Measurements from ENCODE around the gene VANGL1.

The VANGL1 gene

DNA sequence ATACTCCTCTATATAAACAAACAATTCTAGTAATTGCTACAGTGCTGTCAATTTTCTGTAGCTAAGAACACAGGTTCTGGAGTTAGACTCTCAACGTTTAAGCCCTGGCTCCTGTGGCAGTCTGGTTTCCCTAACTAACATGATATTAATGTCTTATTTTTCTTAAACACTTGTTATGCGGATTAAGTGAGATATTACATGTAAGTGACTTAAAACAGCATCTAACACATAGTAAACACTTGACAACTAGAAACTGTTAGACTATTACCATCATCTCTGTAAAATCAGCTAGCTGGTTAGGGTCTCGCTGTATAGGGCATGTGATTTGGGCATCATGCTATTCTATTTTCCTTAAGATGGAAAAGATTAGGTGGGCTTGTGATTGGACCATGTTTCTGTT lies 2.3 kb downstream of the VANGL1 start:
- DNase-seq: no peak

DNA sequence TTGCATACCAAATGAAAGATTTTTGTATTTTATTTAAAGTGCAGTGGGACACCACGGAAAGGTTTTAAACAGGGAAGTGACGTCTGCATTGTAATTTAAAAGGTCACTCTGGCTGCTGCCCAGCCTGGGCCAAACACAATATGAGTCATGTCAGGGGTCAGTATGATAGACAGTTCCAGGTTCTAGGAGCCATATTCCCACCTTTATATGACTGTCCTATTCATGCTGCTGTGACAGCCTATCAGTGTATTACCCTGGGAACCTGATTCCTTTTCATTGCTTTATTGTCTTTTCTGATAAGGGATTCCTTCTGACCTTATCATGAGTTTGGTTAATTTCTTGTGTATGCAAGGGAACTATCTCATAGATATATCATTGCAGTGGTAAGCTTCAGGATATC lies 5.3 kb downstream of the VANGL1 start:
- DNase-seq: no peak

- DNase-seq: no peak
Measured at GRCh38 chr1:115647507-115647906, 5.7 kb downstream of the VANGL1 start.

GRCh38 chr1:115647919-115648650 lies 6.3 kb downstream of the VANGL1 start:
- DNase-seq: no peak

DNA sequence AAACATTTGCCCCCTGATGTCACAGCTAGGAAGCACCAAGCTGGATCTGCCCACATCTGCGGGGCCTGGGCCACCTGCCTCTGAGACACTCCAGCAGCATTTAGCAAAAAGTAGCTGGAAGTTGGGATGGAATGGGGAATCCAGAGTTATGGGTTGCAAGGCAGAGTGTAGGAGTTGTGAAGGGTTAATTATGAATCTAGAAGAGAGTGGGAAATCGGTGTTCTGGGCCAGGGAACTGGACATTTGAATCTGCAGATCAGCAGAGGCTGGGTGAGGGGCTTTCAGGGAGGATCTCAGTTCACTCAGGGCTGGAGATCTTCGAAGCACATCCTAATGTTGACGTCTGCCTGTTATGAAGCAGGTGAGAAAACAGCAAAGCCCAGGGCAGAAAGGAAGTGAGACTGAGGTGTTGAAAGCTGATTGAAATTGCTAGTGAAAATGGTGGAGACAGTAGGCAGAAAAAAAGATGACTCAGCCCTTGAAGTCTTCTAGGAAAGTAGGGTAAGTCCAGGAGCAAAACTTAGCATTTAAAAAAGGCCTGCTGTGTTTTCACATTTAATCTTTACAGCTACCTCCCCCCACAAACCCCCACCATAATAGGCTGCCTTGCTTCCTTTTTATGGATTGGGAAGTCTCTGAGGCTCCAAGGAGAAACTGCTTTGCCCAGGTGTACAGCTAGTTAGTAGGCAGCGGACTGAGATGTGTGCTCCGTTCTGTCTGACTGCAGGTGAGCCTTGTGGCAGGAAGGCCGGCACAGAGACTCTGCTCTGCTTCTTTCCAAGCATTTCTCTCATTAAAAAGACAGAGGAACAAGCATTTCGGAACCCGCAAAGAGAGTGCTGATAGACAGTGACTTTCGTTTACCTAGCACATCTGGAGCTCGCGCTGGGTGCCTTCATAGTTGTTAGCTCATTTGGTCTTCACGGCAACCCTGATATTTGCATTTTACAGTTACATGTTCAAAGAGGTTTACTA lies 7.2 kb downstream of the VANGL1 start:
- no peak for DNase-seq

DNA sequence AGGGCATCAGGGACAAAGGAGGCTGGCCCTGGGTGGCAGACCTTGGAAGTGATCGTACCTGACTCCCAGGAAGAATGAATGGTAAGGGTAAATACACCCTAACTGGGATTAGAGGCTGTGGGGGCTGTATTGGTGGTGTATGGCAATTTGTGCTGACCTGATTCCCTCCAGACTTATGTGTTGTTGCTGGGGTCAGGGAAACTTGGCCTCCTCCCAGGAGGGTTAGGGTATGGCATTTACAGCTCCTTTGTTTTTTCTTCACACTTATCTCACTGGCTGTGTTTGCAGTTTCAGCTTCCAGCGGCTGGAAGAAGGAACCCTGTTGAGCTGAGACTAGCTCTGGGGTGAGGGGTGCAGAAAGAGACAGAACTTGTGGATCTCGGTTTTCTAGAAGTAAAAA lies 8.2 kb downstream of the VANGL1 start:
- no peak for DNase-seq

DNA sequence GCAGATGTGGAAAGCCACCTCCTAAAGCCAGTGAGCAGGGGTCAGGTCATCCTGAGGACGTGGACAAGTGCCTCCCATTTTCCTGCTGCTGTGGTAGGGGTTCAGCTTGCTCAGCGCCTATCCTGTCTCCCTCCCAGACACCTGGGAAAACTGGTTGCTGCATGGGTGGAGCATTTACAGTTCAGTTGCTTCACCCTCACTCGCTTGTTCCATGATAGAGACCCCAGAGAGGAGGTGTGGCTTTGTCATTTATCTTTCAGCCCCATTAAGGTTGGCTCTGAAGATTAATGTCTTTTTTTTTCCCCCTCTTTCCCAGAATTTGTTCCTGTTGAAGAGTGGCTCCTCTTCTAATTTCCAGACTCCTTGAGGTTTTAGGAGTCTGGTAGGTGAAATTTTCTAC lies 9.2 kb downstream of the VANGL1 start:
- no peak for DNase-seq

- no peak for DNase-seq
Measured at GRCh38 chr1:115651391-115651790, 9.6 kb downstream of the VANGL1 start.

DNA sequence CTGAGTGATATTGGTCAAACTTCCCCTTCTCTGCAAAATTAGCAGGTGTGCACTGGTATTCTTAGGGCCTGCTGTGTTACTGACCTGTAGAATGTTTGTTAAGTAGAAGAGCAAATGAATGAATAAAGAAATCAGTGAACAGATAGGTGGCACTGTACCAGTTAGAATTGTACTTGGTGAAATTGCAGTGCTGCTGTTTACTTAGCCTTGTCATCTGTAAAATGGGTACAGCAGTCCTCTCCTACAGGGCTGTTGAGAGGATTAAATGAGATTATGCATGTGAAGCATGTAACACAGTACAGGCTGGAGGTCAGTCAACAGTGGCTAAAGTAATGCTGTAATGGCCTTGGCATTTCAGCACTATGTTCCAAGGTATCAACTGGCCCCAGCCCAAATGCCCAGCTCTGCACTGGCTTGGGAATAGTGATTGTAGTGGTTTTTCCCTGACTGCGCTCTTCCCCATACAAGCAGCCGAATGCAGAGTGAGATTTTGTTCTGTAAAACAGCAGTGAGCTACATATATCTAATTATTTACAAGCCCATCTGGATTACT lies 10.5 kb downstream of the VANGL1 start:
- no peak for DNase-seq

DNA sequence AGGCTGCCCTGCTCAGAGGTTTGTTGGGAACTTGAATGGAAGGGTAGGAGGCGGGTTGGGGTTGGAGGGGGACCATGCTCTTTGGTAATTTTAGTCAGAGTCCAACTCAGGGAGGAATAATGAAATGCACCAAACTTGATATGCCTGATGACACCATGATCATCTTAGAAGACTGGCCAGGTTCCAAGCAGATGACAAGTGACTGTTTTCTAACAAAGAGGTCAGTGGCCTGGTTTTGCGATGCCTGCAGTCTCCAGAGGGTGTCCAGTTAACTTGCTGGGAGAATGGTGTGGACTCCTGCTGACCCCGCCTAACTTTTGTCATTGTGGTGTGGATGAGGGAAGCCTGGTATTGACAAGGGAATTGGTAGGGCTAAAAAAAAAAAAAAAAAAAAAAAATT lies 12.4 kb downstream of the VANGL1 start:
- DNase-seq: no peak

- no peak for DNase-seq
Measured at GRCh38 chr1:115654663-115655305, 13.0 kb downstream of the VANGL1 start.

DNA sequence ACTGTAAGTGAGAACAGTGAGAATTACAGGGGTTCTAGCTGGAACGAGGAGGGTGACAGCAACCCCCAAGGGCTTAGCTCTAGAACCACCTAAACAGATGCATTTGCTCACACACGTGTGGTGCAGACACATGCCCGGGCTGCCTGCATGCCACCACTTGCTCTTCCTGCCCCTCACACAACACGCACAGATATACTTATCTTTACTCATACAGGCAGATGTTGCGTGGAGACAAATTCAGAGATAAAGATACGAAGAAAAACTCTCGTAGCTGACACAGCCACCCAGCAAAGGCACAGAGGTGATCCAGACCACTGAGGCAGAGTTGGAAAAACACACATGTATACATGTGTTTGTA lies 13.5 kb downstream of the VANGL1 start:
- DNase-seq: peak; percentile 74

DNA sequence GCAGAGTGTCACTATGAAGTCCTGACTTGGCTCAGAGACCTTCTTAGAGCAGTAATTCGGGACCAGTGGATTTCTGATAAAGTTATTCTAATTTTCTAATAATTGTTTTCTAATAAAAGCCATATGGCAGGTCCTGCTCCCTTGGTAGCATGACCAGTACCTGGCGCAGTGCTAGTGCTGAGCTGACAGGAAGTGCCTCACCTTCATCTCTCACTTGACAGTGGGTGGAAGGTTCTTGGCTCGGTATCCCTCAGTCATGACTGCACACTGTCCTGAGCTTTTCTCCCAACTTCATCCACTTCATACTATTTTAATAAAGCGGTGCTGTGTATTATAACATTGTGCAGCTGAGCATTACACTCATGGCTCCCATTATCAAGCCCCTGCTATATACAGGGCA lies 14.1 kb downstream of the VANGL1 start:
- DNase-seq: no peak

DNA sequence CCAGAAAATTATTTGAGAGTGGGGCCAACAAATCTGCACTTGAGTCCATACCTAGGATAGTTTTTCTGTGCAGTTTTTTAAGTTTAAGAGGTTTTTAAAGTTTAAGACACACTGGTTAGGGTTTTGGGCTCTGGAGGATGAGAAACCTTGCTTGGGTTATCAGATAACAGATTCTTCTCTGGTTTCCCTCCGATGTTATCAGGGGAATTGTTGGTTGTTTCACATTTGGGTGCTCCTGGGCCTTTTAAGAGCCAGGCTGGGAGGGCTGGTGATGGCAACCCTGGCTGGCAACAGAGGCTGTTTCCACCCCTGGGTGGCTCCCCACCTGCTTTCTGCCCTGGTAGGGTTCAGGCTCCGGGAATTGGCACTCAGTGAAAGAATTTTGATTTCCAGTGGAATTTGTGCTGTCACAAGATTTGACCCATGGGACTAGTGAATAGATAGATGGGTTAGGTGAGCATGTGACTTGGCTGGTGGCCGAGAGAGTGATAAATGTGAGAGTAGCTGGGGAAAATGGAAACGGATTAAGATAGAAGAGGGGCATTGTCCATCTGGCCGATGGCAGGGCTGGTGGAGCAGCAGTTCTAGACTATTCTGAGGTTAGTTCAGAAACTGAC lies 14.8 kb downstream of the VANGL1 start:
- DNase-seq: no peak

DNA sequence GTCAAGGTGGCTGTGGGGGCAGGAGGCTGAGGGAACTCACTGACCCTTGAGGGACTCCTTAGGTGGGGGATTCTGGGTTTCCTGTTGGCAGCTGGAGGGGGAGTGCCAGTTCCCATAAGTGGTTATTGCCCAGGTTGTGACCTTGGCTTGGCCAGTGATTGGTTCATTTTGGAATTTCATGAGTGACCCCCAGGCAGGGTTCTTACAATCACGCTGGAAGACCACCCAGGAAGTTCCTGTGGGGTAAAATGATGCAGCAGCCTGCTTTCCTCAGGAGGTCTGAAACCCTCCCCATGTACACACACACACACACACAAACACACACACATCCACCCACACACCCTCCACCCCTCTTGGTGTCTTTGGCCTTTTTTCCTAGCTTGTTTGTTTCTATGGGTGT lies 16.9 kb downstream of the VANGL1 start:
- DNase-seq: no peak

- DNase-seq: no peak
Measured at GRCh38 chr1:115660151-115660550, 18.4 kb downstream of the VANGL1 start.

- no peak for DNase-seq
Measured at GRCh38 chr1:115661157-115661556, 19.4 kb downstream of the VANGL1 start.

GRCh38 chr1:115665319-115666096 lies 23.7 kb downstream of the VANGL1 start:
- DNase-seq: no peak

DNA sequence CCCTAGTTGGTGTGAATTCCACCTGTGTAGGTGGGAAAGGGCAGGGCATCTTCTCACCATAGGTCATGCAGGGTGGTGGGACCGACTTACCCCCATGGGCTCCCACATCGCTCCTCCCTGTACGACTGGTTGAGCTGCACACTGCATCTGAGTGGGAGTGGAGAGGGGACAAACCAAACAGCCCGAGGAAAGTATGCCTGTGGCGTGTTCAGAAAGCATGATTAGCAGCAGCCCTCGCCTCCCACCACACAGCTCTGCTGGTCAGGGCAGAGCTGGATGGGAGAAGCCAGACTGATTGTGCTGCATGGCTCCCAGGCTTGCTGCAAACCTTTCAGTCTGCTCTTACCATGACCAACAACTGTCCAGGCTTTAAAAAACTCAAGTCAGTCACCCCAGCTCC lies 24.4 kb downstream of the VANGL1 start:
- DNase-seq: no peak

DNA sequence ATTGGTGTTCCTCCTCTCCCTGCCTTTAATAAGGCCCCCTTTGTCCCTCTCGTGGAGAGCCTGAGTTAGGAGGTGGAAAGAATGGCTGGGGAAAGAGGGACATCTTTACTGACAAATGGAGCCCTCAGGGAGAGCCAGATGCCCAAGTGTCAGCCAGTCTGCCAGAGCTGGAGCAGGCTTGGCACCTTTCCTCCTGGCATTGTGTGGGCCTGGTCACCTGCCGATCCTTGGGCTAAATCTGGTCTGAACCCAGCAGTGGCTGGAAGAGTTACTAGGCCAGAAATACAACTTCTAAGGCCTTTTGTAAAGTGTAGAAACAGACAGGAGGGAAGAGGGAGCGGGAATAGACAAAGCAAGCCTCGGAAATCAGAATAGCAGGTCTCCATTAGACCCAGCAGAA lies 24.9 kb downstream of the VANGL1 start:
- DNase-seq: no peak

DNA sequence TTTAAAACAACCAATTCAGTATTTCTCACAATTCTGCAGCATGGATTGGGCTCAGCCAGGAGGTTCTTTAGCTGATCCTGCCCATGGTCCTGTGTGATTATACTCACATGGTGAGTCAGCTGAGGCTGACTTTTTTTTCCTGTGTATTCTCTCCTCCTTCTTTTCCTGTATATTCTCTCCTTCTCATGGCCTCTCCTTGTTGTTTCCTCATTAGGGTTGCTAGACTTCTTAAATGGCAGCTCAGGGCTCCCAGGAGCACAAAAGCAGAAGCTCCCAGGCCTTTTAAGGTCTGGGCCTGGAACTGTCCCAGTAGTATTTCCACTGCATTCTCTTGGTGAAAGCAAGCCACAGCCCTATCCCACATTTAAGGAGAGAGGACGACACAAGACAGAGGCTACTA lies 26.8 kb downstream of the VANGL1 start:
- DNase-seq: no peak

DNA sequence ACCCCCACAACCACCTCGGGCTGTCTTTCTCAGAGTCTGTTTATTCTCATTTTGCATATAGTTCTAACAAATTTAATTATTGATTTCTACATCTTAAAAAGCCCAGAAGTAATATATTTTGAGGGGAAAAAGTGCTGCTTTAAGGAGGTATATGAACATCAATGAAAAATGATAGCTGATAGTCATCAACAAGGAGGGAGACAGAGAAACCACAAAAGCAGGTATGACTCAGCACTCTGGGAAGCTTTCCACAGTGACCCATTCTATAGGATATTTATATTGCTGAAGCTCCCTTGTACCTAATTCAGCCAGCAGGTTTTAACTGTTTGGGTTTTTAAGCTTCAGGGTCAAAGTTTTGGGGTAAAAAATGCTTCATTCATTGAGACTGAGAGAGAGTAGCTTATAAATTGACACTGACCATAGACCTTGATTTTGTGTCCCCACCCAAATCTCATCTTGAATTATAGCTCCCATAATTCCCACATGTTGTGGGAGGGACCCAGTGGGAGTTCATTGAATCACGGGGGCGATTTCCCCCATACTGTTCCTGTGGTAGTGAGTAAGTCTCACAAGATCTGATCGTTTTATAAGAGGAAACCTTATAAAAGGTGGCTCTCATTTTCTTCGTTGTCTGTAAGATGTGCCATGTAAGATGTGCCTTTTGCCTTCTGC lies 27.4 kb downstream of the VANGL1 start:
- no peak for DNase-seq
